Loucy (cell line): ENCODE results near the gene TP63.

ENCODE experiments used
- EZH2phosphoT487 ChIP-seq: fragments of 200-600 bp; IDR thresholded peaks from 2 replicates; pipeline ENCODE4 v1.6.1; 2018; ENCODE audit warnings: antibody characterized with exemption, mild to moderate bottlenecking, moderate library complexity, borderline replicate concordance
- TF ChIP-seq, protein P1 (sequence below): fragments of 200-600 bp; sonication (generic); conservative IDR thresholded peaks from 2 replicates; pipeline ENCODE4 v1.5.1; 2014; ENCODE audit warnings: mild to moderate bottlenecking, antibody characterized with exemption, low read length

DNA sequence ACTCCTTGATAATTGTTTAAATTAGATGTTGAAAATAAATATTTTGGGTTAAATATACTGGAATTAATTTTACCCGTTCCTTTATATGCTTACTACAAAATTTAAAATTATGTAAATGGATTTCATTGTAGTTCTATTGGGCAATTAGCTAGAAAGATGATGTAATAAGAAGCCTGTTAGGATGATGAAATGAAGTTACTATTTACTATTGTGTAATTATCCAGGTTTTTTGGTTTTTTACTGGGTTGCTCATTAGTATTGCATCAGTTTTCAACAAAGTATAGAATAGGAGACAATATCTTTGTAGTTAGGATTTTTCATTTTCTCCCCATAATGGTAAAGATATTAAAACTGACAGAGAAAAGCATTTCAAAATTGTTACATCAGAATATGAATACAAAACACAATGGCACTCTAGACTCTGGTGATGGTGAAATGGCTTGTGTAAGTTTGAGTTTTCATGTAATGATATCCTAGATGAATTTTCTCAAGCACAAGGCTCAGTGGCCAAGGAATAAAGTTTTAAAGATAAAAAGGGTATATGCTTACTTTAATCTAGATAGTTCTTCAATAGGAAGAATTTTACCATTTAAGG is 267.5 kb downstream of the TP63 start:
- TF ChIP-seq, protein P1, sequence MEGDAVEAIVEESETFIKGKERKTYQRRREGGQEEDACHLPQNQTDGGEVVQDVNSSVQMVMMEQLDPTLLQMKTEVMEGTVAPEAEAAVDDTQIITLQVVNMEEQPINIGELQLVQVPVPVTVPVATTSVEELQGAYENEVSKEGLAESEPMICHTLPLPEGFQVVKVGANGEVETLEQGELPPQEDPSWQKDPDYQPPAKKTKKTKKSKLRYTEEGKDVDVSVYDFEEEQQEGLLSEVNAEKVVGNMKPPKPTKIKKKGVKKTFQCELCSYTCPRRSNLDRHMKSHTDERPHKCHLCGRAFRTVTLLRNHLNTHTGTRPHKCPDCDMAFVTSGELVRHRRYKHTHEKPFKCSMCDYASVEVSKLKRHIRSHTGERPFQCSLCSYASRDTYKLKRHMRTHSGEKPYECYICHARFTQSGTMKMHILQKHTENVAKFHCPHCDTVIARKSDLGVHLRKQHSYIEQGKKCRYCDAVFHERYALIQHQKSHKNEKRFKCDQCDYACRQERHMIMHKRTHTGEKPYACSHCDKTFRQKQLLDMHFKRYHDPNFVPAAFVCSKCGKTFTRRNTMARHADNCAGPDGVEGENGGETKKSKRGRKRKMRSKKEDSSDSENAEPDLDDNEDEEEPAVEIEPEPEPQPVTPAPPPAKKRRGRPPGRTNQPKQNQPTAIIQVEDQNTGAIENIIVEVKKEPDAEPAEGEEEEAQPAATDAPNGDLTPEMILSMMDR, result no peak
- no peak for TF ChIP-seq EZH2phosphoT487
